Fibroblast of lung (primary cell): Measurements from ENCODE around the gene VTI1A. TPM values are rescaled to one million over a fixed set of nuclear protein-coding genes. Genes with fewer than 3 reads are reported as not detected.
"Not testable (repeated sequence)": the region's sequence is repeated elsewhere in the genome, so short reads cannot be mapped to it uniquely, and the experiment has no call there.

Source experiments
- DNase-seq, 2 donors: peaks; one replicate each; pipeline versions ENCODE4 v3.0.0 to v3.0.0-alpha.2; 2010; ENCODE audit warnings: low read depth in 2 of 2
- H2AFZ ChIP-seq: 2 replicates; pipeline ENCODE4 v1.5.1; 2012; ENCODE audit warnings: low read length, control low read depth, inconsistent platforms
- H3K27ac ChIP-seq: 2 replicates; pipeline ENCODE4 v1.5.1; 2011; ENCODE audit warnings: low read length, control low read depth; ENCODE audit not compliant: insufficient read depth
- H3K27me3 ChIP-seq: 2 replicates; pipeline ENCODE4 v1.5.1; 2011; ENCODE audit warnings: mild to moderate bottlenecking, low read length; ENCODE audit not compliant: control insufficient read depth, insufficient read depth
- H3K36me3 ChIP-seq: 2 replicates; pipeline ENCODE4 v1.5.1; 2011; ENCODE audit warnings: low read length; ENCODE audit not compliant: control insufficient read depth, insufficient read depth
- H3K4me1 ChIP-seq: 2 replicates; pipeline ENCODE4 v1.5.1; 2011; ENCODE audit warnings: low read length; ENCODE audit not compliant: control insufficient read depth, insufficient read depth; ENCODE audit errors: extremely low read depth
- H3K4me2 ChIP-seq: 2 replicates; pipeline ENCODE4 v1.5.1; 2011; ENCODE audit warnings: low read length, control low read depth; ENCODE audit not compliant: insufficient read depth; ENCODE audit errors: extremely low read depth
- H3K4me3 ChIP-seq, 4 experiments: fragments of 200-600 bp in 1 of 4; sonication (generic) in 1 of 4; replicated peaks in 1 of 4; 2 replicates each; pipeline ENCODE4 v1.5.1; 2011 to 2016; ENCODE audit warnings: low read length in 4 of 4, low read depth in 3 of 4, mild to moderate bottlenecking in 3 of 4, control low read depth in 2 of 4, inconsistent platforms in 1 of 4, mixed read lengths in 1 of 4; ENCODE audit not compliant: insufficient read depth in 1 of 4; ENCODE audit errors: control extremely low read depth in 1 of 4
- H3K79me2 ChIP-seq: 2 replicates; pipeline ENCODE4 v1.5.1; 2012; ENCODE audit warnings: mild to moderate bottlenecking, low read length, inconsistent platforms; ENCODE audit not compliant: control insufficient read depth, insufficient read depth
- H3K9ac ChIP-seq: 2 replicates; pipeline ENCODE4 v1.5.1; 2011; ENCODE audit warnings: mild to moderate bottlenecking, low read length, control low read depth; ENCODE audit not compliant: insufficient read depth
- H3K9me3 ChIP-seq: 2 replicates; pipeline ENCODE4 v1.5.1; 2012; ENCODE audit warnings: low read depth, low read length; ENCODE audit not compliant: control insufficient read depth, insufficient read depth
- H4K20me1 ChIP-seq: 2 replicates; pipeline ENCODE4 v1.5.1; 2011; ENCODE audit warnings: low read length; ENCODE audit not compliant: control insufficient read depth, insufficient read depth; ENCODE audit errors: extremely low read depth
- EZH2 ChIP-seq: IDR thresholded peaks from 2 replicates; pipeline ENCODE4 v1.5.1; 2012; ENCODE audit warnings: low read length, control low read depth, mild to moderate bottlenecking; ENCODE audit errors: missing control alignments
- polyA plus RNA-seq, 2 donors: library from polyadenylated mRNA; depleted of rRNA in 1 of 2; stranded (reverse) in 1 of 2; unstranded in 1 of 2; fragments of >200 nt; gene quantifications; 2 replicates each; pipeline ENCODE4 v1.2.1, GENCODE V29; 2011 to 2012; ENCODE audit warnings: missing spikeins in 1 of 2
- total RNA-seq: library from RNA; depleted of rRNA; stranded (reverse); fragments of >200 nt; gene quantifications from 2 replicates; pipeline ENCODE4 v1.2.1, GENCODE V29; 2014
- TF ChIP-seq, protein P1 (sequence below), 2 donors: IDR thresholded peaks in 1 of 2; conservative IDR thresholded peaks in 1 of 2; 1 replicate in 1 of 2; 2 replicates in 1 of 2; pipeline ENCODE4 v1.5.1; 2011 to 2012; ENCODE audit warnings: low read length in 2 of 2, control low read depth in 1 of 2, inconsistent platforms in 1 of 2, low read depth in 1 of 2, mild to moderate bottlenecking in 1 of 2

Gene VTI1A
- total and polyA plus RNA-seq, 2 donors (not counting 1 experiment from before 2014, with no cell fraction given), result 19.1 to 30.9 TPM

DNA sequence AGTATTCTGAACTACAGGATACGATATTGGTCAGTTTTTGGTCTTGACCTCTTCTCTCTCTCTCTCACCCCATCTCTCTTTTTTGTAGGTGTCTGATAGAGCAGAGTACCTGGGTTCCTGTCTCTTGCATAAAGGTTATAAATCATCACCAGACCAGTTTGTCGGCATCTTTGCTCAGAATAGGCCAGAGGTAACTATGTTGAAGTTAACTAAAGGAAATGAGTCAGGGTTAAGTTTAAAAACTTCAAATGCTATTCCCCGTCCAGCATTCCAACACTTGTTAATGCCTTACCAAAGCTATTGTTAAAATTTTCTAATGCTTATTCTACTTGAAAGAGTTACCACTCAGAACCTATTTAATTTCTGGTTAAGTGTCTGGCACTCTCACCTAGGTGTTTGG lies 42.4 kb upstream of the VTI1A start:
- DNase-seq, result peak in 1 of 2 donors; percentile 6
- Histone ChIP-seq H3K27me3 (no peaks in the 10 kb centered on the region), H2AFZ (no peak overlapping the region), H3K4me1 (no peaks in the 10 kb centered on the region), H4K20me1 (no peaks in the 10 kb centered on the region), H3K79me2 (no peaks in the 10 kb centered on the region), H3K4me2 (no peak overlapping the region), H3K27ac (no peak overlapping the region), H3K36me3 (no peaks in the 10 kb centered on the region), H3K4me3 (no peak overlapping the region), H3K9me3 (no peaks in the 10 kb centered on the region), H3K9ac (no peak overlapping the region)
- TF ChIP-seq, protein P1, sequence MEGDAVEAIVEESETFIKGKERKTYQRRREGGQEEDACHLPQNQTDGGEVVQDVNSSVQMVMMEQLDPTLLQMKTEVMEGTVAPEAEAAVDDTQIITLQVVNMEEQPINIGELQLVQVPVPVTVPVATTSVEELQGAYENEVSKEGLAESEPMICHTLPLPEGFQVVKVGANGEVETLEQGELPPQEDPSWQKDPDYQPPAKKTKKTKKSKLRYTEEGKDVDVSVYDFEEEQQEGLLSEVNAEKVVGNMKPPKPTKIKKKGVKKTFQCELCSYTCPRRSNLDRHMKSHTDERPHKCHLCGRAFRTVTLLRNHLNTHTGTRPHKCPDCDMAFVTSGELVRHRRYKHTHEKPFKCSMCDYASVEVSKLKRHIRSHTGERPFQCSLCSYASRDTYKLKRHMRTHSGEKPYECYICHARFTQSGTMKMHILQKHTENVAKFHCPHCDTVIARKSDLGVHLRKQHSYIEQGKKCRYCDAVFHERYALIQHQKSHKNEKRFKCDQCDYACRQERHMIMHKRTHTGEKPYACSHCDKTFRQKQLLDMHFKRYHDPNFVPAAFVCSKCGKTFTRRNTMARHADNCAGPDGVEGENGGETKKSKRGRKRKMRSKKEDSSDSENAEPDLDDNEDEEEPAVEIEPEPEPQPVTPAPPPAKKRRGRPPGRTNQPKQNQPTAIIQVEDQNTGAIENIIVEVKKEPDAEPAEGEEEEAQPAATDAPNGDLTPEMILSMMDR (conservative IDR thresholded peaks at IDR 0.05 in 1 of 2, IDR thresholded peaks at IDR 0.05 in 1 of 2; ENCODE audit: low read depth in 1 of 2, low read length in 2 of 2), result no peak
- no peak for TF ChIP-seq EZH2

DNA sequence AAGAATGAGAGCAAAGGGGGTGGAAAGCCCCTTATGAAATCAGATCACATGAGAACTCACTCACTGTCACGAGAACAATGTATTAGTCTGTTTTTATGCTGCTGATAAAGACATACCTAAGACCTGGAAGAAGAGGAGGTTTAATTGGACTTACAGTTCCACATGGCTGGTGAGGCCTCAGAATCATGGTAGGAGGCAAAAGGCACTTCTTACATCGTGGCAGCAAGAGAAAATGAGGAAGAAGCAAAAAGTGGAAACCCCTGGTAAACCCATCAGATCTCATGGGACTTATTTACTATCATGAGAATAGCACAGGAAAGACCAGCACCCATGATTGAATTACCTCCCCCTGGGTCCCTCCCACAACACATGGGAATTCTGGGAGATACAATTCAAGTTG lies 40.2 kb upstream of the VTI1A start:
- DNase-seq, H3K27me3 ChIP-seq, H3K9ac ChIP-seq, H2AFZ ChIP-seq, H3K79me2 ChIP-seq, H3K4me3 ChIP-seq, H3K27ac ChIP-seq, H3K4me2 ChIP-seq, H4K20me1 ChIP-seq, H3K4me1 ChIP-seq, H3K9me3 ChIP-seq, H3K36me3 ChIP-seq: not testable (repeated sequence)

DNA sequence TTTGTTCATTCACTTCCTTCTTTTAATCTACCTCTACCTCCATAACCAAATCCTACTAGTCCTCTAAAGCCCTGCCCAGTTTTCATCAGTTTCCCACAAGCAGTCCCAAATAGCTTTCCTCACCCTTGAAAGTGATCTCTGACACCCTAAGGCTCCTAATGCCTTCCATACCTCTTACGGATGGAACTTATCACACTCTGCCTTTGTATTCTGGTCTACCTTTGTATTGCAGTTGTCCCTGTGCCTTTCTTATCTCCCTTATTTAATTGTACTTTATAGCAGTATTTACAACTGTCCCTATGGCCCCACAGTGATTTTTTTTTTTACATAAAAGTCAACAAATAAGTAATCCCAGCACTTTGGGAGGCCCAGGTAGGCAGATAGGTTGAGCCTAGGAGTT lies 39.3 kb upstream of the VTI1A start:
- Histone ChIP-seq H3K4me1 (no peaks in the 10 kb centered on the region), H3K36me3 (no peaks in the 10 kb centered on the region), H4K20me1 (no peaks in the 10 kb centered on the region), H3K27ac (no peak overlapping the region), H3K79me2 (no peaks in the 10 kb centered on the region), H3K4me2 (no peak overlapping the region), H3K4me3 (no peak overlapping the region), H2AFZ (no peak overlapping the region), H3K27me3 (no peaks in the 10 kb centered on the region), H3K9ac (no peak overlapping the region), H3K9me3 (no peaks in the 10 kb centered on the region)
- DNase-seq, result no peak
- TF ChIP-seq, protein P1 (conservative IDR thresholded peaks at IDR 0.05 in 1 of 2, IDR thresholded peaks at IDR 0.05 in 1 of 2; ENCODE audit: low read depth in 1 of 2, low read length in 2 of 2), result no peak
- TF ChIP-seq EZH2, result no peak
